ACHN (cell line): ENCODE data around the gene BDKRB2.
A peak's percentile ranks its signal among the peaks of the same experiment; 100 is the strongest.

Experiments
- DNase-seq: peaks from one replicate; pipeline ENCODE4 v3.0.0-alpha.2; 2015
- in situ Hi-C: cut with HindIII; loops from 2 replicates; pipeline ENCODE4 v1.10.0; 2017; ENCODE audit warnings: low sequenced_read_pairs, low pct_ligation_motif_present, low pct_unique_long_range_greater_than_20kb

BDKRB2 gene

GRCh38 chr14:96194657-96195431, 9.8 kb upstream of the BDKRB2 start:
- in situ Hi-C loops = no loop called here
- no peak for DNase-seq

GRCh38 chr14:96195441-96196081, 9.1 kb upstream of the BDKRB2 start:
- in situ Hi-C loops = no loop called here
- DNase-seq = no peak

DNA sequence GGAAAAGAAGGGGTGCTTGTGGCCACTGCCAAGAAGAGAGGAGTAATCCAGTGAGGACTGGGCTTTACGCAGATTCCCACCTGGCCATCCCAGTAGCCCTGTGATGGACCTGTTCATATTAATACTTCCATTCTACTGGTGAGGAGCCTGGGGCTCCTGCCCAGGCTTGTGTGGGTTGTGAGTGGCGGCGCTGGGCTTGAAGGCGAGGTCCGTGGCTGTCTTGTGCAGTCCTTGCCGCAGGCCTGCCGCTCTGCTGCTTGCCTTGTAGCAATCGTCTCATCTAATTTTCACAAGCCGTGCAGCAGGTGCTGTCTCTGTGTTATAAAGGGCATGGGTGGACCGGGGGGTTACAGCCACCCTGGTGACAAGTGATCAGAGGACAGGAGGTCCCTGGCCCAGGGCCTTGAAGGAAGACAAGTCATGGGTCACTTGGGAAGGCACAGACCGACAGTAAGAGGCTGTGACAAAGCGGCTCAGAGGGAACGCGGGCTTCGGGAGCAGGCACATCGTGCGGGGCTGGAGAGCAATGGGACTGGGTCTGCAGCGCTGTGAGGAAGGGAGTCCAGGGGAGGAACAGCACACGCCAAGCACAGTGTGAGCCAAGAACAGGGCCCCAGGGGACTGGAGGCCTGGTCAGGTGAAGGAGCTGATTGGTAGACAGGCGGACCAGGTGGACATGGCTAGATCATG, 7.3 kb upstream of the BDKRB2 start:
- in situ Hi-C loops = no loop called here
- DNase-seq = no peak

- in situ Hi-C loops = no loop called here
- no peak for DNase-seq
Measured at GRCh38 chr14:96197969-96198368, 6.7 kb upstream of the BDKRB2 start.

GRCh38 chr14:96198430-96199130, 6.1 kb upstream of the BDKRB2 start:
- no peak for DNase-seq
- in situ Hi-C loops = no loop called here

DNA sequence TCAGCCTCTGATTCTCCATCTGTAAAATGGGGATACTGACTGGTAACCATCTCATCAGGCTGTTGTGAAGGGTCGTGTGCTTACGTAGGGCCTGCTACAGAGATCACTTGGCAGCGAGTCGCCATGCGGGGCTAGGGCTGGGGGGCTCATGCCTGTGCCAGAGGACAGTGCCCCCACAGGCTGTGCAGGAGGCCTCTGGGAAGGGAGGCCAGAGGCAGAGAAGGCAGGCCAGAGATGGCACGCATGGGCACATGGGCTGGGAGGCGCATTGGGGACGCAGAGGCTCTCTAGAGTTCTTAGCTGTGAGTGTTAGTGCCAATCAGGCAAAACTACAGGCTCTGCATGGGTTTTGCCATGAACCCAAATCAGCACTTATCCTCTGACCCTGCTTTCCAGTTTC, 3.5 kb upstream of the BDKRB2 start:
- in situ Hi-C loops = no loop called here
- DNase-seq = no peak

- in situ Hi-C loops = no loop called here
- DNase-seq = no peak
Measured at GRCh38 chr14:96201965-96202364, 2.7 kb upstream of the BDKRB2 start.

GRCh38 chr14:96202441-96203094, 2.1 kb upstream of the BDKRB2 start:
- no peak for DNase-seq
- in situ Hi-C loops = no loop called here

- in situ Hi-C loops = no loop called here
- no peak for DNase-seq
Measured at GRCh38 chr14:96203116-96203515, 1.5 kb upstream of the BDKRB2 start.

GRCh38 chr14:96203635-96204034, 1.0 kb upstream of the BDKRB2 start:
- no peak for DNase-seq
- in situ Hi-C loops = no loop called here

GRCh38 chr14:96205059-96205977, 679 bp downstream of the BDKRB2 start:
- DNase-seq = peak; percentile 2
- in situ Hi-C loops = no loop called here

- in situ Hi-C loops = no loop called here
- no peak for DNase-seq
Measured at GRCh38 chr14:96205978-96206360, 1.3 kb downstream of the BDKRB2 start.

GRCh38 chr14:96206461-96206860, 1.8 kb downstream of the BDKRB2 start:
- no peak for DNase-seq
- in situ Hi-C loops = no loop called here

GRCh38 chr14:96207686-96208085, 3.0 kb downstream of the BDKRB2 start:
- in situ Hi-C loops = no loop called here
- DNase-seq = no peak

DNA sequence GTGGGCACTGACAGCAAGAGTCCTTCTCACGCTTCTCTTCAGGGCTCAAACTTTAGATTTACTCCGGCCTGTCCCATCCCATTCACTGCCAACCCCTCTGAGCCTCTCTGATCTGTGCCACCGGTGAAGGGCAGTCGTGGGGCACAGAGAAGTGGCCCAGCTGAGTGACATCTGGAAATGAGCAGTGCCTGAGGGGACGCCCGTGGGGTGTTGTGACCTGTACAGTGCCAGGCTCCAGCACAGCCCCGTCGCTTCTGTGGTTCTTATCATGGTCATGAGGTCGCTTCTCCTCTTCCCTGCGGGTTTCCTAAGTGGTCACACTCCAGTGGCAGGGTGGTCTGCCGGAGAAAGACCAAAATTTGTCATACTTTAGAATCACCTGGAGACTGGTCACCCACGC, 4.1 kb downstream of the BDKRB2 start:
- in situ Hi-C loops = no loop called here
- DNase-seq = no peak

DNA sequence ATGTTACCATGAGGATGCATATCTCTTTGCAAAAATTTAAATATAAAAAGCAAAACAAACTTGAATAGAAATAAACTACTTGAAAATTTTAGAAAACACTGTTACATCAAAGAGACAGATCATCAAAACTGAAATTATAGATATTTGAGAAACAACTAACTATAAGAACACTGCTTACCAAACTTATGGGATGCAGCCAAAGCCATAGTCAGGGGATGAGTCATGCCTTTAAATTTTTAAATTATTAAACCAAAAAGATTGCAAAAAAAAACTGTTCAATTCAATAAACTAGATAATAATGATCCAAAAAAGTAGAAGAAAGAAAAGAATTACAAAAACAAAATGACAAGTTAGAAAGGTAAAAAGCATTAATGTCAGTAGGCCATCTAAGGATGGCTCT, 7.5 kb downstream of the BDKRB2 start:
- DNase-seq = no peak
- in situ Hi-C loops = no loop called here

- in situ Hi-C loops = no loop called here
- DNase-seq = no peak
Measured at GRCh38 chr14:96212896-96213295, 8.3 kb downstream of the BDKRB2 start.
